GM21528 (cell line): ENCODE measurements around the gene OR6J1.

Source experiments
- ATAC-seq: cut with Tn5 transposase; IDR thresholded peaks from one replicate; pipeline ENCODE4 v1.9.1; 2021; ENCODE audit warnings: mild to moderate bottlenecking, moderate library complexity; ENCODE audit not compliant: unreplicated experiment, low FRiP score

Gene OR6J1

DNA sequence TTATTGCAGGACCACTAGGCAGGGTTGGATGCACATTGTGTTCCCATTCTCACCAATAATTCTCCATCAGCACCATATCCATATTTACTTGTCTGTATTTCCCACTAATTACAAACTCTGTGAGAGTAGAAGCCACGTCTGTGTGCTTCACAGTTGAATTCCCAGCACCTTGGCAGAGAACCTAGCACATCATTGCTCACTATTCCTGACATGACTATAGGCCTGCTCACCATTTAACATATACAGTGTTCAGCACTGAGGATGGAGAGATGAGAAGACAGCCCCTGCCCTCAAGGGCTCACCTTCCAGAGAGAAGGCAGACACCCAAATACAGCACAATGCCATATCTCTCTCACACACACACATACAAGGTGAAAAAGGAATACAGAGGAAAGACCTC is 60.2 kb downstream of the OR6J1 start:
- ATAC-seq: no peak
